MM.1S (cell line): ENCODE measurements around the gene ARMC3.

ENCODE experiments used
- EZH2 ChIP-seq: fragments of 300-600 bp; sonication (generic); optimal IDR thresholded peaks from 2 replicates; pipeline ENCODE3; 2017; ENCODE audit warnings: low read depth, mild to moderate bottlenecking, antibody characterized with exemption, low read length, mixed read lengths
- TF ChIP-seq, protein P1 (sequence below): fragments of 300-600 bp; sonication (generic); IDR thresholded peaks from 2 replicates; pipeline ENCODE4 v1.5.1; 2016; ENCODE audit warnings: antibody characterized with exemption, low read length, mixed read lengths

- TF ChIP-seq, protein P1, sequence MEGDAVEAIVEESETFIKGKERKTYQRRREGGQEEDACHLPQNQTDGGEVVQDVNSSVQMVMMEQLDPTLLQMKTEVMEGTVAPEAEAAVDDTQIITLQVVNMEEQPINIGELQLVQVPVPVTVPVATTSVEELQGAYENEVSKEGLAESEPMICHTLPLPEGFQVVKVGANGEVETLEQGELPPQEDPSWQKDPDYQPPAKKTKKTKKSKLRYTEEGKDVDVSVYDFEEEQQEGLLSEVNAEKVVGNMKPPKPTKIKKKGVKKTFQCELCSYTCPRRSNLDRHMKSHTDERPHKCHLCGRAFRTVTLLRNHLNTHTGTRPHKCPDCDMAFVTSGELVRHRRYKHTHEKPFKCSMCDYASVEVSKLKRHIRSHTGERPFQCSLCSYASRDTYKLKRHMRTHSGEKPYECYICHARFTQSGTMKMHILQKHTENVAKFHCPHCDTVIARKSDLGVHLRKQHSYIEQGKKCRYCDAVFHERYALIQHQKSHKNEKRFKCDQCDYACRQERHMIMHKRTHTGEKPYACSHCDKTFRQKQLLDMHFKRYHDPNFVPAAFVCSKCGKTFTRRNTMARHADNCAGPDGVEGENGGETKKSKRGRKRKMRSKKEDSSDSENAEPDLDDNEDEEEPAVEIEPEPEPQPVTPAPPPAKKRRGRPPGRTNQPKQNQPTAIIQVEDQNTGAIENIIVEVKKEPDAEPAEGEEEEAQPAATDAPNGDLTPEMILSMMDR: peak; percentile 88
- TF ChIP-seq EZH2: no peak
These were observed 140.3 kb downstream of the ARMC3 start for GRCh38 chr10:23067939-23068775.
